Kidney epithelial cell (primary cell): ENCODE measurements around the gene PMPCA. TPM values are rescaled to one million over a fixed set of nuclear protein-coding genes. Genes with fewer than 3 reads are reported as not detected.
"Not testable (repeated sequence)": the region's sequence is repeated elsewhere in the genome, so short reads cannot be mapped to it uniquely, and the experiment has no call there.

Source experiments
- DNase-seq: peaks from one replicate; pipeline ENCODE4 v3.0.0-alpha.2; 2010; ENCODE audit warnings: low read depth
- H3K27me3 ChIP-seq: 2 replicates; pipeline ENCODE4 v1.6.0; 2011; ENCODE audit warnings: low read length; ENCODE audit not compliant: control insufficient read depth, insufficient read depth
- H3K36me3 ChIP-seq: 2 replicates; pipeline ENCODE4 v1.5.1; 2011; ENCODE audit warnings: low read length; ENCODE audit not compliant: control insufficient read depth, insufficient read depth
- H3K4me3 ChIP-seq: 2 replicates; pipeline ENCODE4 v1.5.1; 2011; ENCODE audit warnings: low read depth, mild to moderate bottlenecking, control low read depth, low read length
- CTCF ChIP-seq: IDR thresholded peaks from 2 replicates; pipeline ENCODE4 v1.5.1; 2011; ENCODE audit warnings: mild to moderate bottlenecking, moderate library complexity, low read length, control low read depth, inconsistent platforms; ENCODE audit not compliant: insufficient read depth, poor library complexity, severe bottlenecking
- total RNA-seq: library from RNA; depleted of rRNA; stranded (reverse); fragments of >200 nt; gene quantifications from 2 replicates; pipeline ENCODE4 v1.2.3, GENCODE V29; 2015

PMPCA gene
- total RNA-seq, 1 donor from 2014 or later: 49.9 TPM

GRCh38 chr9:136403538-136403914 lies 6.9 kb upstream of the PMPCA start:
- H3K4me3 ChIP-seq: no peak overlapping the region
- H3K36me3 ChIP-seq: peaks cover 4% of the 10 kb centered on the region
- TF ChIP-seq CTCF: no peak
- H3K27me3 ChIP-seq: no peaks in the 10 kb centered on the region
- DNase-seq: no peak

- Histone ChIP-seq H3K36me3 (peaks cover 4% of the 10 kb centered on the region), H3K27me3 (no peaks in the 10 kb centered on the region), H3K4me3 (no peak overlapping the region)
- no peak for TF ChIP-seq CTCF
- DNase-seq: no peak
Observed at GRCh38 chr9:136403915-136404800, 6.3 kb upstream of the PMPCA start.

GRCh38 chr9:136404801-136405136 lies 5.7 kb upstream of the PMPCA start:
- Histone ChIP-seq H3K36me3 (peaks cover 4% of the 10 kb centered on the region), H3K4me3 (no peak overlapping the region), H3K27me3 (no peaks in the 10 kb centered on the region)
- DNase-seq: no peak
- no peak for TF ChIP-seq CTCF

GRCh38 chr9:136405481-136405880 lies 5.0 kb upstream of the PMPCA start:
- Histone ChIP-seq H3K36me3 (peaks cover 4% of the 10 kb centered on the region), H3K4me3 (no peak overlapping the region), H3K27me3 (no peaks in the 10 kb centered on the region)
- no peak for DNase-seq
- TF ChIP-seq CTCF: no peak

GRCh38 chr9:136405904-136406303 lies 4.6 kb upstream of the PMPCA start:
- DNase-seq, H3K36me3 ChIP-seq, H3K4me3 ChIP-seq, H3K27me3 ChIP-seq: not testable (repeated sequence)

- H3K4me3 ChIP-seq, H3K27me3 ChIP-seq, DNase-seq, H3K36me3 ChIP-seq: not testable (repeated sequence)
Observed at GRCh38 chr9:136407061-136407460, 3.4 kb upstream of the PMPCA start.

GRCh38 chr9:136407911-136408310 lies 2.5 kb upstream of the PMPCA start:
- DNase-seq: no peak
- no peak for TF ChIP-seq CTCF
- H3K36me3 ChIP-seq: peaks cover 6% of the 10 kb centered on the region
- no peak overlapping the region for H3K4me3 ChIP-seq
- H3K27me3 ChIP-seq: no peaks in the 10 kb centered on the region
